G401 (cell line): ENCODE results near the gene NKX2-4. TPM values are rescaled to one million over a fixed set of nuclear protein-coding genes. Genes with fewer than 3 reads are reported as not detected.
"Not testable (repeated sequence)": the region's sequence is repeated elsewhere in the genome, so short reads cannot be mapped to it uniquely, and the experiment has no call there.

Experiments used
- DNase-seq: peaks from one replicate; pipeline ENCODE4 v3.0.0-alpha.2; 2015; ENCODE audit warnings: low spot score
- in situ Hi-C: cut with HindIII; loops from 2 replicates; pipeline ENCODE4 v1.10.0; 2016; ENCODE audit warnings: low sequenced_read_pairs, mixed read lengths
- total RNA-seq: library from RNA; depleted of rRNA; stranded (reverse); fragments of >200 nt; shearing (Covaris generic); gene quantifications from 2 replicates; pipeline ENCODE4 v1.2.3, GENCODE V29; 2014; rRNA removed

The NKX2-4 gene
- total RNA-seq, 1 experiment from 2014 or later = not detected

DNA sequence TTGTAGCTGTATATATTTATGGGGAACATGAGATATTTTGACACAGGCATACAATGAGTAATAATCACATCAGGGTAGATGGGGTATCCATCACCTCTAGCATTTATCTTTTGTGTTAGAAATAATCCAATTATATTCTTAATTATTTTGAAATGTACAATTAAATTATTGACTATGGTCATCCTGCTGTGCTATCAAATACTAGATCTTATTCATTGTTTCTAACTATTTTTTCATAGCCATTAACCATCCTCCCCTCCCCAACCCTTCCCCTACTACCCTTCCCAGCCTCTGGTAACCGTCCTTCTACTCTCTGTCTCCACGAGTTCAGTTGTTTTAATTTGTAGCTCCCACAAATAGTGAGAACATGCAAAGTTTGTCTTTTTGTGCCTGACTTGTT is 28.5 kb downstream of the NKX2-4 start:
- no peak for DNase-seq
- in situ Hi-C loops = no loop called here

DNA sequence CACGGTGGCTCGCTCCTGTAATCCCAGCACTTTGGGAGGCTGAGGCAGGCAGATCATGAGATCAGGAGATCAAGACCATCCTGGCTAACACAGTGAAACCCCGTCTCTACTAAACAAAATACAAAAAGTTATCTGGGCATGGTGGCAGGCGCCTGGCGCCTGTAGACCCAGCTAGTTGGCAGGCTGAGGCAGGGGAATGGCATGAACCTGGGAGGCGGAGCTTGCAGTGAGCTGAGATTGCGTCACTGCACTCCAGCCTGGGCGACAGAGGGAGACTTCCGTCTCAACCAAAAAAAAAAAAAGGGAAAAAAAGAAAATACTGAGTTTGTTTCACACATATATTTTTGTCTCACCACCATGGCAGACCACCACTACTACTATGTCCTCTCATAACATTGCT is 31.1 kb downstream of the NKX2-4 start:
- DNase-seq, in situ Hi-C loops: not testable (repeated sequence)

DNA sequence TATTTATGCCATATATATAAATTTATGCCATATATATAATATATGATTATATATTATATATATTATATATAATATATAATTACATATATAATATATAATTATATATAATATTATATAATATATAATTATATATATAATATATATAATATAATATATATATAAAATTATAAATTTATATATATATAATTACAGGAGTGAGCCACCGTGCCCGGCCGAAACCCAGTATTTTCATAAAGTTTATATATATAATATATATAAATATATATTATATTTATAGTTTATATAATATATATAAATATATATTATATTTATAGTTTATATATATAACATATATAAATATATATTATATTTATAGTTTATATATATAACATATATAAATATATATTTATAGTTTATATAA is 31.6 kb downstream of the NKX2-4 start:
- in situ Hi-C loops = no loop called here

DNA sequence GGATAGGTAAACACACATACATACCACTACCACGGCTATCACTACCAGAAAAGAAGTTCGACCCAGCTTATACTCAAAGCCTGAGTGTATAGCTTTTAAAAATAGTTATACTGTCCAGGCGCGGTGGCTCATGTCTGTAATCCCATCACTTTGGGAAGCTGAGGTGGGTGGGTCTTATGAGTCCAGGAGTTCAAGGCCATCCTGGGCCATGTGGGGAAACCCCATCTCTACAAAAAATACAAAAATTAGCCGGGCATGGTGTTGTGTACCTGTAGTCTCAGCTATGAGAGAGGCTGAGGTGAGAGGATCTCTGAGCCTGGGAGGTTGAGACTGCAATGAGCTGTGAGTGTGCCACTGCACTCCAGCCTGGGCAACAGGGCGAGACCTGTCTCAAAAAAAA is 32.9 kb downstream of the NKX2-4 start:
- in situ Hi-C loops = no loop called here
- no peak for DNase-seq

More for the DNA sequence above, 31.6 kb downstream of the NKX2-4 start:
- no peak for DNase-seq

DNA sequence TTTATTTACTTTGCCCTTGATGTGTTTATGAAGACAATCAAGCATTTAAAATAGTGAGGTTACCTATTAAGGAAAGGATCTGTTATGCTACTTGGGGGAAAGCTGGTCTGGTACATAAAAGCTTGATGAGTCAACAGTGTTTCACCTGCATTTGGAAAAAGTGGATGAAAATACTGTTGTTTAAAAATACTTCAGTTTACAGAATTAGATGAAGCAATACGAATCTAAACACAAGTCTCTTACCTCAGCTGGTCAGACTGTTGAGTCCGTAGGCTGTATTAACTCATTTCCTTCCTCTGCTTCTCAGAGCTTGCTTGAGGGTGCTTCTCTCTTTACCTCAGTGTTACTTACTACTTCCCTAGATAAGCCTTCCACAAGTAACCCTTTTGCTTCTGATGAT is 36.1 kb downstream of the NKX2-4 start:
- in situ Hi-C loops = no loop called here
- DNase-seq = no peak

DNA sequence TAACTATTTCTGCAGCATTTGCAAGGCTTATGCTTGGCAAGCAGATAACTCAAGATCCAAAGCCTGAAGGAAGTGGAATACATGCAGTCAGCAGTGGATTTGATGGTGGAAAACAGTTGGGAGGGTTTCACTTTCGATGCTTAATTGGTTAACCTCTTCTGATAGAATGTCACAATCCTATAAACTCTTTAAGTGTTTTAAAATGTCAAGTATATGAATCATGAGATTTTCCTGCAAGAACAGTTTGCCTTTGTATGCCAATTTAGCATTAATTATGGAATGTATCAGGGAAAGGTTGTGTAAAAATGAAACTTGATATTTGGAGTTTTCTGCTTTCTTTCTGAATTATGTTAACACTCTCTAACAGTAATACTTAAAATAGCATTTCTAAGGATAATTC is 36.6 kb downstream of the NKX2-4 start:
- DNase-seq = no peak
- in situ Hi-C loops = no loop called here

DNA sequence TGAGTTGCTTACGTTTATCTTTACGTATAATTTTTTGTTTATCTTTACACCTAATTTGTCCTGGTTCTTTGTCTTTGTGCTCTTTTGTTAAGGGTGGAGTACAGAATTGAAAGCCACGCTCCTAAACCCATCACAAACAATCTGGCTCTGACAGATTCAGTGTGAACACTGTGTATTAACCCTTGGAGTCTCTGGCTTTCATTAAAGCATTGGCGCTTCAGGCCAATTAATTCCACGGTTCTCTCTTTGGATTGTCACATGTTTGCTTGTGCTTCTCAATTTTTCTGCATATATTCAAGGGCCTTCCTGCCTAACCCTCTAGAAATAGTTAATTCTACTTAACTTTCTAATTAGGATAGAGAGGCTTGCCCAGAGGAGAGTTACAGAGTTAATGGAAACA is 38.6 kb downstream of the NKX2-4 start:
- in situ Hi-C loops = no loop called here

DNA sequence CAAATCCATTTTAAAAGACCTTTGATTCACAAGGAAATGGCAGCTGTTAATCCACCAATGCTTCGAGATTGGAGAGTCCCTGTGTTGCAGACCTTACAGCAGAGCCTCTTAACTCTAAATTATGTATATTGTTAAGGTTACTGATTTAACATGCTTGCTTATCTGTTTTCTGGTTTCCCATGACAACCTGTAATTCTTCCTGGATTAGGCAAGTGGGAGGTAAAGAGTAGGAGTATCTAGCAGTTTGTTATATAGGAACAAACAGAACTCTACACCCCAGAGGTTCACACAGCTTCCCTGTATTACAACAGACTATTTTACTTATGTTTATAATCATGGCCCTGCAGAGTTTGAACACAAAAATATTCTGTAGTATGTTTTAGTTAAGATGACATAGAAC is 39.5 kb downstream of the NKX2-4 start:
- DNase-seq = no peak
- in situ Hi-C loops = no loop called here

More for the DNA sequence above, 38.6 kb downstream of the NKX2-4 start:
- no peak for DNase-seq

DNA sequence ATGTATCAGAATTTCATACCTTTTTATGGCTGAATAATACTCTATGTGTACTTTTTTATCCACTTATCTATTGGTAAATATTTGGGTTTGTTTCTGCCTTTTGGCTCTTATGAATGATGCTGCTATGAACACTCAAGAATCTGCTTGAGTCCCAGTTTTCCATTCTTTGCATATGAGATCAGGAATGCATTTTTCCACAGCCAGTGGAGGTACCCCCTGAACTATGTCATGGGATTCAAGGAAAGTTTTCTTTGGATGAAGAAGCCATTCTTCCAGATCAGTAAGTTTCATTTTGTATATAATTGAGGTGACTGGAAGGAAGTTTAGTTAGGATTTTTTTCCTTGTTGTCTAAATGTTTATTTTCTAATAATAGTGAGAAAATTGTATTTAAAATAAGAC is 40.9 kb downstream of the NKX2-4 start:
- in situ Hi-C loops = no loop called here
- DNase-seq = no peak

DNA sequence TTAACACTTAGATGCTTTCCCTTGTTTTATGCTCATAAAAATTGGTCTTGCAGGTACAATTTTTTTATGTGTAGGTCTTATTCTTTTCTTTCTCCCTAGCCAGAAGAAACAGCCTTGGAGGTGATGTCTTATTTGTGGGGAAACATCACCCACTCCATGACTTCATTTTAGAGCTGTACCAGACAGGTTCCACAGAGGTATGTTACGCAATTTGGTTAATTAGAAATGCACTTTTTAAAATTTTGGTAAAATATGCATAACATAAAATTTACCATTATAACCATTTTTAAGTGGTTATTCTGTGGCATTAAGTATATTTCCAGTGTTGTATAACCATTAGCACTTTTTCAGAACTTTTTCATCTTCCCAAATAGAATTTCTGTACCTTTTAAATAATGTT is 41.3 kb downstream of the NKX2-4 start:
- no peak for DNase-seq
- in situ Hi-C loops = no loop called here

DNA sequence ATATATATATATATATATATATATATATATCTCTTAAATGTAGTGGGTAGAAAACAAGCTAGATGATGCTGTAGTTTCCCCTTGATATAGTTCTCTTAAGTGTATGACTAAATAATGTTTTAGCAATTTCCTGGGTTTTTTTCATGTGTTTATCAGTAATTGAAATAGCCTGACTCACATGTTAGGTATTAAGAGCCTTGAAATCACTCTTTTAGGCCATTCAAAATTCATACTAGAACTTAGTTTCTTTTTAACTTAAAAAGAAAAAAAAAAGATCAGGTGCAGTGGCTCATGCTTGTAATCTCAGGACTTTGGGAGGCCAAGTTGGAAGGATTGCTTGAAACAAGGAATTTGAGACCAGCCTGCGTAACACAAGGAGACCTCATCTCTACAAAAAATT is 44.1 kb downstream of the NKX2-4 start:
- in situ Hi-C loops = no loop called here
- no peak for DNase-seq

DNA sequence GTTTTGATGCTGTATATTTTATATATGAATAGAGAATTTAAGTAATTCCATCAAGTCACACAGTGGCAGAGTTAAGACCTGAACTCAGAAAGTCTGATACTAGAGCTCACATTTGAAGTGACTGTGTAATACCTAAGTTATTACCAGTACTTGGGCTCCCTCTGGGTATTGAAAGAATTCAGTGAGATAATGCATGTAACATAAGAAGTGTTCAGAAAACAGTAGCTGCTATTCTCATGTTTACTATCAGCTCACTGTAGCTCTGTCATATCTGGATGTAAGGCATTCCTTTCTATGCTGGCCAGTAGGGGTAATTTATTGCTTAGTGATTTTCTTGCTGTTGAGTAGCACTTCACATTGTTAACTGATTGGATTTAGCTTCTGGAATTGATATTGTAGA is 44.6 kb downstream of the NKX2-4 start:
- no peak for DNase-seq
- in situ Hi-C loops = no loop called here

Other genes with a start within 250 kb of the NKX2-4 start
- gene XRN2, start 94.2 kb downstream of the NKX2-4 start, total RNA-seq = 92.7 and 123 TPM in 2 replicates
- gene NKX2-2, start 116.5 kb upstream of the NKX2-4 start, total RNA-seq = not detected in 2 replicates